ENCODE results near the gene MAP2K5. TPM values are rescaled to one million over a fixed set of nuclear protein-coding genes. Genes with fewer than 3 reads are reported as not detected.
A peak's percentile ranks its signal among the peaks of the same experiment; 100 is the strongest.

Gene MAP2K5
- total and polyA plus RNA-seq, 9 of the 15 experiments (the other 6 are each of a cell fraction or from before 2014, with no cell fraction given), result 0.41 to 16.5 (median 7.5) TPM

DNA sequence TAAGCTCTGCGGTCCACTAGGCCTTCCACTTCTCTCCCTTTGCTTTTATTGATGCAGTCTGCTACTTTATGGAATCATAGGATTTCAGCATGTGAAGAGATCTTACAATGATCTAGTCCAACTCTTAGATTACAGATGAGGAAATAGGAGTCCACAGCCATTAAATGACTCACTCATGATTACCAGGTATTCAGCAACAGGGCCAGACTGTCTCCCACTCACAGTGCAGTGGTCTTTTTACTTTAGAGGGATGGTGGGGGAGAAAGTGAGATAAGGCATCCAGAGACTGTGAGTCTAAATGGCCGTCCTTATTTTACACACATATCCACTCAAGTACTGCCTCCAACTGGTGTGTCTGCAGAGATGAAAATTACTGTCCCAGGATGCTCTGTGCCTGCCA, 194.3 kb downstream of the MAP2K5 start (continued):
- TF ChIP-seq PPARD (CRISPR knock-in tag; IDR thresholded peaks at IDR 0.05) (no peak), POLR2A (conservative IDR thresholded peaks at IDR 0.05) (no peak), ZKSCAN8 (CRISPR knock-in tag; IDR thresholded peaks at IDR 0.05) (no peak), RAD21 (CRISPR knock-in tag; conservative IDR thresholded peaks at IDR 0.05 in 1 of 2, IDR thresholded peaks at IDR 0.05 in 1 of 2) (peak in 1 of 2 experiments; percentile 42; a peak in 2 of 4 replicates), NCOA1 (IDR thresholded peaks at IDR 0.05; ENCODE audit: low read depth) (no peak), HIVEP1 (CRISPR knock-in tag; IDR thresholded peaks at IDR 0.05) (no peak)
- TF ChIP-seq, protein P1, sequence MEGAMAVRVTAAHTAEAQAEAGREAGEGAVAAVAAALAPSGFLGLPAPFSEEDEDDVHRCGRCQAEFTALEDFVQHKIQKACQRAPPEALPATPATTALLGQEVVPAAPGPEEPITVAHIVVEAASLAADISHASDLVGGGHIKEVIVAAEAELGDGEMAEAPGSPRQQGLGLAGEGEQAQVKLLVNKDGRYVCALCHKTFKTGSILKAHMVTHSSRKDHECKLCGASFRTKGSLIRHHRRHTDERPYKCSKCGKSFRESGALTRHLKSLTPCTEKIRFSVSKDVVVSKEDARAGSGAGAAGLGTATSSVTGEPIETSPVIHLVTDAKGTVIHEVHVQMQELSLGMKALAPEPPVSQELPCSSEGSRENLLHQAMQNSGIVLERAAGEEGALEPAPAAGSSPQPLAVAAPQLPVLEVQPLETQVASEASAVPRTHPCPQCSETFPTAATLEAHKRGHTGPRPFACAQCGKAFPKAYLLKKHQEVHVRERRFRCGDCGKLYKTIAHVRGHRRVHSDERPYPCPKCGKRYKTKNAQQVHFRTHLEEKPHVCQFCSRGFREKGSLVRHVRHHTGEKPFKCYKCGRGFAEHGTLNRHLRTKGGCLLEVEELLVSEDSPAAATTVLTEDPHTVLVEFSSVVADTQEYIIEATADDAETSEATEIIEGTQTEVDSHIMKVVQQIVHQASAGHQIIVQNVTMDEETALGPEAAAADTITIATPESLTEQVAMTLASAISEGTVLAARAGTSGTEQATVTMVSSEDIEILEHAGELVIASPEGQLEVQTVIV (CRISPR knock-in tag; IDR thresholded peaks at IDR 0.05; ENCODE audit: borderline replicate concordance), result no peak
- TF ChIP-seq, protein P2, sequence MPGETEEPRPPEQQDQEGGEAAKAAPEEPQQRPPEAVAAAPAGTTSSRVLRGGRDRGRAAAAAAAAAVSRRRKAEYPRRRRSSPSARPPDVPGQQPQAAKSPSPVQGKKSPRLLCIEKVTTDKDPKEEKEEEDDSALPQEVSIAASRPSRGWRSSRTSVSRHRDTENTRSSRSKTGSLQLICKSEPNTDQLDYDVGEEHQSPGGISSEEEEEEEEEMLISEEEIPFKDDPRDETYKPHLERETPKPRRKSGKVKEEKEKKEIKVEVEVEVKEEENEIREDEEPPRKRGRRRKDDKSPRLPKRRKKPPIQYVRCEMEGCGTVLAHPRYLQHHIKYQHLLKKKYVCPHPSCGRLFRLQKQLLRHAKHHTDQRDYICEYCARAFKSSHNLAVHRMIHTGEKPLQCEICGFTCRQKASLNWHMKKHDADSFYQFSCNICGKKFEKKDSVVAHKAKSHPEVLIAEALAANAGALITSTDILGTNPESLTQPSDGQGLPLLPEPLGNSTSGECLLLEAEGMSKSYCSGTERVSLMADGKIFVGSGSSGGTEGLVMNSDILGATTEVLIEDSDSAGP (CRISPR knock-in tag; IDR thresholded peaks at IDR 0.05), result no peak
- TF ChIP-seq, protein P3, sequence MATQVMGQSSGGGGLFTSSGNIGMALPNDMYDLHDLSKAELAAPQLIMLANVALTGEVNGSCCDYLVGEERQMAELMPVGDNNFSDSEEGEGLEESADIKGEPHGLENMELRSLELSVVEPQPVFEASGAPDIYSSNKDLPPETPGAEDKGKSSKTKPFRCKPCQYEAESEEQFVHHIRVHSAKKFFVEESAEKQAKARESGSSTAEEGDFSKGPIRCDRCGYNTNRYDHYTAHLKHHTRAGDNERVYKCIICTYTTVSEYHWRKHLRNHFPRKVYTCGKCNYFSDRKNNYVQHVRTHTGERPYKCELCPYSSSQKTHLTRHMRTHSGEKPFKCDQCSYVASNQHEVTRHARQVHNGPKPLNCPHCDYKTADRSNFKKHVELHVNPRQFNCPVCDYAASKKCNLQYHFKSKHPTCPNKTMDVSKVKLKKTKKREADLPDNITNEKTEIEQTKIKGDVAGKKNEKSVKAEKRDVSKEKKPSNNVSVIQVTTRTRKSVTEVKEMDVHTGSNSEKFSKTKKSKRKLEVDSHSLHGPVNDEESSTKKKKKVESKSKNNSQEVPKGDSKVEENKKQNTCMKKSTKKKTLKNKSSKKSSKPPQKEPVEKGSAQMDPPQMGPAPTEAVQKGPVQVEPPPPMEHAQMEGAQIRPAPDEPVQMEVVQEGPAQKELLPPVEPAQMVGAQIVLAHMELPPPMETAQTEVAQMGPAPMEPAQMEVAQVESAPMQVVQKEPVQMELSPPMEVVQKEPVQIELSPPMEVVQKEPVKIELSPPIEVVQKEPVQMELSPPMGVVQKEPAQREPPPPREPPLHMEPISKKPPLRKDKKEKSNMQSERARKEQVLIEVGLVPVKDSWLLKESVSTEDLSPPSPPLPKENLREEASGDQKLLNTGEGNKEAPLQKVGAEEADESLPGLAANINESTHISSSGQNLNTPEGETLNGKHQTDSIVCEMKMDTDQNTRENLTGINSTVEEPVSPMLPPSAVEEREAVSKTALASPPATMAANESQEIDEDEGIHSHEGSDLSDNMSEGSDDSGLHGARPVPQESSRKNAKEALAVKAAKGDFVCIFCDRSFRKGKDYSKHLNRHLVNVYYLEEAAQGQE (IDR thresholded peaks at IDR 0.05; ENCODE audit: borderline replicate concordance), result 0 out of 2 replicates have a peak, but pooled peaks have one; percentile 9
- TF ChIP-seq, protein P3 (CRISPR knock-in tag; IDR thresholded peaks at IDR 0.05; ENCODE audit: low read depth), result no peak
